NK-92 treated with Interleukin-12 subunit alpha and Interleukin-12 subunit beta, amount 100 ng/mL, for 24 hours (cell line): ENCODE measurements around the gene ADAM22.

Experiments used
- DNase-seq: peaks from one replicate; lab custom pipeline; 2025; lab: John Stamatoyannopoulos, UW

The ADAM22 gene

GRCh38 chr7:88040694-88041093 lies 106.6 kb downstream of the ADAM22 start:
- no peak for DNase-seq

GRCh38 chr7:88041583-88041982 lies 107.5 kb downstream of the ADAM22 start:
- DNase-seq = no peak

DNA sequence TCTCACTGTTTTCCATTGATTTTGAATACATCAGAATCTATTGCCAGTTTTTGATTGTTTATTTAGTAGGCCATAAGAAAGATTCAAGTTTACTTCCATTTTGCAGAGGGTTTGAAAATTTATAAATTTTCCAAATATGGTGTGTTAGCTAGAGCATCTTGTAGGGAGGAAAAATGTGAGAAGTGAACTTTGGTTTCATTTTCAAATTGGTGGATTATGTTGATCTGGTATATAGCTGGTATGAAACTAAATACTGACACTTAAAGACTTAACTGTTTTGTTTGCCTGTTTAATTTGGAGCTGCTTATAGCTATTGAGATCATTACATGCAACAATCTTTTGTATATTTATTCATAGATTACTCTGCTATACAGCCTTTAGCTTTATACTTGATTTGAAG lies 108.1 kb downstream of the ADAM22 start:
- no peak for DNase-seq

DNA sequence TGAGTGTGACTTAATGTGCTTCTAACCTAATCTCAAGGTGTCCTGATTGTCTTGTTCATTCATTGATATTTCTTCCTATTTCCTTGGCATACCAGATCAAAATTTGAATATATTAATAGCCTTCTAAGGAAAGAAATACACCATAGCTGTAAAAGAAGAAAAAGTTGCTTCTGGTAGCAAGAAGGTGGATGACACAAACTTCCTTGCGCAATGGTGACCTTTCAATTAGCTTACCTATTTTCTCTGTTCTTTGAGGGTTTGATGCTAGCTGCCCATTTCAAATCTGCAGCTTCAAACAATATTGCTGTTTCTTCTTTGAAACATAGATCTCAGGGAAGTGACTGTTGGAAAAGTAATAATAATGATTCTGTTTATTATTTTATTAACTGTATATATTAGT lies 108.8 kb downstream of the ADAM22 start:
- no peak for DNase-seq

DNA sequence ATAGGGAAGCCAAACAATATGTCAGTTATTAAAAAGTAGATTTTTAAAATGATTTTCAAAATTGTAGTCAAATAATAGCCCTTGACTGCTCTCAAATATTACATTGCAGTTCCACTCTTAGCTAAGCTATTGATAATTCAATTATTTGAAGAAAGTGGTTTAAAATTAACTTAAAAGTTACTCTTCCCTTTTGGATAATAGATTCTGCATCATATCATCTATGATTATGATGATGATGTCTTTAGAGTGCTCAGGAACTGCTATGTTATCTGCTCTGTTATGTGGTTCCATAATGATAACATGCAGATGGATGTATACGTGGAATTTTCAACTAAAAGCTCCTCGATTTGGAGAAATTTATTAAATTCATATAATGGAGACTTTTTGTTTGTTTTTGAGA lies 110.0 kb downstream of the ADAM22 start:
- DNase-seq = no peak

GRCh38 chr7:88046839-88047573 lies 113.0 kb downstream of the ADAM22 start:
- no peak for DNase-seq

- no peak for DNase-seq
Measured at GRCh38 chr7:88057655-88058054, 123.6 kb downstream of the ADAM22 start.

DNA sequence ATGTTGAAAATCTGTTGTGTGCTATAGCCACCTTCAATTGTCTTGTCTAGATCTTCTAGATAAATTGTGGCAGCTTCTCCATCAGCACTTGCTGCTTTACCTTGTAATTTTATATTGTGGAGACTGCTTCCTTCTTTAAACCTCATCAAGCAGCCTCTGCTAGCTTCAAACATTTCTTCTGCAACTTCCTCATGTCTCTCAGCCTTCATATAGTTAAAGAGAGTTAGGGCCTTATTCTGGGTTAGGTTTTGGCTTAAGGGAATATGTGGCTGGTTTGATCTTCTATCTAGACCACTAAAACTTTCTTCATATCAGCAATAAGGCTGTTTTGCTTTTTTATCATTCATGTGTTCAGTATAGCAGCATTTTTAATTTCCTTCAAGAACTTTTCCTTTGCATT lies 128.2 kb downstream of the ADAM22 start:
- DNase-seq = no peak

DNA sequence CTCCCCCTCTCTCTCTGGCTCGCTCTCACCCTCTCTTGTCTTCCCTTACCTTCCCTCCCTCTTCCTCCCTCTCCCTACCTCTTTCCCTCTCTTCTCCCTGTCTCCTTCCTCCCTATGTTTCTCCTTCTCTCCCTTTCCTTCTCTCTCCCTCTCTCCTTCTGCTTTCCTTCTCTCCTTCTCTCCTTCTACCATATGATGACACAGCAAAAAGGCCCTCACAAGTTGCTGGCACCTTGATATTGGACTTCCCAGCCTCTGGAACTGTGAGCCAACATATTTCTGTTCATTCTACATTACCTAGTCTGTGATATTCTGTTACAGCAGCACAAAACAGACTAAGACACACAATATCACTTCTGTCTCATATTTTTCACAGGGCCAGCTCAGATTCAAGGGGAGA lies 135.0 kb downstream of the ADAM22 start:
- DNase-seq = no peak

GRCh38 chr7:88071994-88072714 lies 138.1 kb downstream of the ADAM22 start:
- DNase-seq = no peak

DNA sequence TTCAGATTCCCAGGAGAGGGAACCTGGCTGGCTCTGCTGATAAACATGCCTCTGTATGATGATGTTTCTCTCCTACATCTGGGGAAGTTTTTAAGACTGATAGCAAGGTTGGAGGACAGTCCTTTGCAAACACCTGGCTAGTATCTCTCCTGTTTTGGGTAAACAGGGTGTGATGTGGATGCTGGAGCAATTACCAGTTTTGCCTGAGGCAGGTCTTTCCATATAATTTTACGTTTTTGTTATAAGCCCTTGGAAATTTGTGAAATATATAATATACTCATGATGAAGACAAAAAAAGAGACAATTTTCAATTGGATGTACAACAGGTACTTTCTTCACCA lies 138.6 kb downstream of the ADAM22 start:
- no peak for DNase-seq

GRCh38 chr7:88073626-88074025 lies 139.6 kb downstream of the ADAM22 start:
- DNase-seq = no peak

GRCh38 chr7:88075216-88075615 lies 141.2 kb downstream of the ADAM22 start:
- no peak for DNase-seq

DNA sequence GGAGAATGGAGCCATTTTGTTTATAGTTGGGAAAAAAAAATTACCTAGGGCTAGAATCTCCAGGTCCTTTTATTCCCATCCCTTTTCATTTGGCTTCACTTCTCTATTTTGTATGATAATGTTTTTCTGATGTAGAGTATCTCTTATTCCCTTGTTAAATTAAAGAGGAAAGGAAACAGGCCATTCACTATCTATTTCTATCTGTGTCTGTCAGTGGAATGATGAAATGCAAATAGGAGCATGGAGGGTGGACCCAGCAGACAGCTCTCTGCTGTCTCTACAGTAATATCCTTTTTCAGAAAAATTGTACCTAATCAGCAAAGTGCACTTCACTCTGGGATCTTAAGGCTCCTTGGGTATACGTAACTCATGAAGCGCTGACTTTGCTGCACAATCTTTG lies 149.8 kb downstream of the ADAM22 start:
- no peak for DNase-seq

DNA sequence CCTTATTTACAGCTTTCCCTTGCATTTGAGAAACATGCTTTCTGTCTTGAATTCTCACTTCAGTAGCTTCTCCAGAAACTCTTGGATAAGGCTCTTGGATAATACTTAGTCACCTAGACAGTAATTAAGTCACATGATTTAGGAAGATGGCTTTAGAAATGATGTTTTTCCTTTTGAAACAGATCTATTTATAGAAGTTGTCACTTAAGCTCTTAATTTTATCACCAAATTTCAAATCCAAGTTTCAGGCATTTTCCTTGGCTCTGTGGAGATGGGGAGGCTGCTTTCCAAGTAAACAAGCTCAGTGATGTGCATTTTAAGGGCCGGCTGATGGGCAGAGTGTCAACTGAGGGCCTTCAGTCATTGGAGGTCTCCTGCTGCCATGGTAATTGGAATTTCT lies 155.5 kb downstream of the ADAM22 start:
- DNase-seq = no peak

DNA sequence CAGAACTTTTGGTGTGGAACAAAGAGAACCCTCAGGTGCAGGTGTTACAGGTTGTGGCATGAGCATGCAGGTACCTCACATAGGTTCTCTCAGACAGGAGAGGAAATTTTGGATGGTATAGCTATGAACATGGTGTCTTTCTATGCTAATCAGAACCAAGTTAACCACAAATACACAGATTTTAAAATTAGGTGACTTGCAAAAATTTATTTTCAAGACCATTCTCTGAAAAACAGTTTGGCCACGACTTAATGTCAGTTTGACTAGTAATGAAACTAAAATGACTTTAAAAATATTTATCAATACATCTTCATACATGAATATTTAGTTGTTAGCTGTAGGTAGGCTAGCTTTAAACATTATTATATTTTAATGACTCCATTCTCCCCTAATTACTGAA lies 156.2 kb downstream of the ADAM22 start:
- no peak for DNase-seq

GRCh38 chr7:88090671-88091070 lies 156.6 kb downstream of the ADAM22 start:
- no peak for DNase-seq

DNA sequence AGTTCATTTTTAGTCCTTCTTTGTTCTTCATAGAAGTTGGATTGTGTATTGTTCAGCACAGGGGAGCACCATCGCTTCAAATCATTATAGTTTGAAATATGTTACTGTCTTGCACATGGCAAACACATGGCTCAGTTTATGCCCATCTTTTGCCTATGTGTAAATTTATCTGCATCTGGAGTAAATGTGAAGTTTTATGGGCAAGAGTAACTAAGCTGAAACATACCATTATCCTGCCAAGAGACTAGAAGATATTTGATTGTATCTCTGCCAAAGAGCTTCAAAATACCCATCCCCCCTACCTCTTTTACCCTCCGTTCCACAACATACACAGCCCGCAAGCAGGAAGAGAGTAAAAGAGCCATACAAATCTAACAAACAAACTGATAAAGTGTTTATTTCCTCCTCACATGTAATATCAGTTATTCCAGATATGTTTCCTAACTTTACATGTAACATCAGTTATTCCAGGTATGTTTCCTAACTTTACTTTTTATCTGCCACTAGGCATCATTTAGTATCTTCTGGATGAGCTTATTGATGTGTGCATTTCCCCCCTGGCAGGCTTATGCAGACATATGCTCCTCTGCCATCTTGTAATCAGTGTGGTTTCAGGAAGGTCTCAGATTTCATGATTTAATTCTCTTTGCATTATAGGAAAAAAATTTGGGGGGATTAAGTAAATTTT lies 158.1 kb downstream of the ADAM22 start:
- no peak for DNase-seq

DNA sequence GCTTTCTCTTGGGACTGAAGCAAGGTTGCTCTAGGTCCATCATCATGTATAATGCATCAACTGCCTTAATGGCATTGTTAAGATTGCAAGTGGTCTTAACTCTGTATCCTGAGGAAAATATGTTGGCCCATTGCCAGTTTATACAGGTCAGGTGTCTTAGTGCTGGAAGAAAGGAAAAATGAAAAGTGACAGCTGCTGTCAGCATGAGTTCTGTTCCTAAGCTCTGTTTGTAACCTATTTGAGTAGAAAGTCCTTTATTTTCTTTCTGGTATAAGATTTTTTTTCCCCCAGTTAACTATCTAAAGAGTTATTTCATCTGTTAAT lies 158.6 kb downstream of the ADAM22 start:
- no peak for DNase-seq

DNA sequence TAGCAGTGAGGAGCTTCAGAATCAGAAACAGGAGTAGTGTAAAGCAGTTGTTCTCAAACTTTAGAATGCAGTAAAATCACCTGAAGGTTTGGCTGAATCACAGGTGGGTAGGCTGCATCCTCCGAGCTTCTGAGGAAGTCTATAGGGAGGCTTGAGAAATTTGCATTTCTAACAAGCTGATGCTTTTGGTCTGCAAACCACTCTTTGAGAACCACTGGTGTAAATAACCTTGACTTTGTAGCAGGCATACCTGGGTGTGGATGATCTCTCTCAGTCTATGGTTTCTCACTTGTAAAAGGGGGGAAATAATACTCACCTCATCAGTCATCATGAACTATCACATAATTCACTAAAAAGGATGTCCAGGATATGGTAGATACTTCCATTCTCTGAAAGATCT lies 167.7 kb downstream of the ADAM22 start:
- no peak for DNase-seq

- no peak for DNase-seq
Measured at GRCh38 chr7:88102675-88103074, 168.6 kb downstream of the ADAM22 start.

- DNase-seq = no peak
Measured at GRCh38 chr7:88104732-88105131, 170.7 kb downstream of the ADAM22 start.

DNA sequence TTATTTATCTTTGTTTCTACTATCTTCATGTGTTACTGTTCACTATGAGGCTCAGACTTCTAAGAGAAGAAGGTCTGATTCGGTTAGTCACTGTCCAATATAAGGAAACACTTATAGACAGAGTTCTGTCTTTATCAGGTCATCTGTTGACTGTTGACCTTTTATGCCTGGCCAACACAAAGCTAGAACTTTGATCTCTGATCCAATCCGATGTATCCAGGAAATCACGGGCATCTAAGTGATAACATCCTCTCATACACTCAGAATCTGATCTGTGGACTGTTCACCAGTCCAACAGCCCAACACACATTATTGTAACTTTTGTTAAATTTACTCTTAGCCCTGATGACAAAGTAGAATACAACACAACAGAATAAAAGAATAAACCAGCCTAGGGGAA lies 171.2 kb downstream of the ADAM22 start:
- no peak for DNase-seq

- no peak for DNase-seq
Measured at GRCh38 chr7:88106434-88106833, 172.4 kb downstream of the ADAM22 start.
